H1 (cell line): Measurements from ENCODE around the gene SFXN2.

Experiments
- RXRA ChIP-seq: IDR thresholded peaks from 2 replicates; pipeline ENCODE4 v1.6.1; 2011; ENCODE audit warnings: low read depth, mild to moderate bottlenecking, low read length, moderate library complexity; ENCODE audit not compliant: insufficient read depth
- ZNF274 ChIP-seq: IDR thresholded peaks from 2 replicates; pipeline ENCODE4 v1.7.0; 2012; ENCODE audit warnings: low read length, borderline replicate concordance; ENCODE audit errors: extremely low read depth

DNA sequence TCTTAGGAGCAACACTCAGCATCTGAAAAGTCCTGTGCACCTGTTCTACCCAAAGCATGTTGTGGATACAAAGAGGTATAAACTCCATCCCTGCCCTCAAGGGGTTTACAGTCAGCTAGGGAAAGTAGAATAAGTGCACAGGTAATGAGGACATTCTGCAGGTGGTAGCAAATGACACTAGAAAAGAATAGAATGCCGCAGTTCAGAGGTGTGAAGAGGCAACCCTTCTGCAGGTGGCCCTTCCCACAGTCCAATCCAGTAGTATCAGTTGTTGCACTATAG lies 66.0 kb downstream of the SFXN2 start:
- no peak for TF ChIP-seq RXRA
- TF ChIP-seq ZNF274, result no peak
